Central memory CD8-positive, alpha-beta T cell (primary cell): ENCODE measurements around the gene PSMG3.

Source experiments
- ATAC-seq: fragments of 150-1000 bp; cut with Tn5 transposase; replicated peaks from 2 replicates; pipeline ENCODE4 v1.10.0; 2022; ENCODE audit warnings: mild to moderate bottlenecking, moderate FRiP score, moderate number of reproducible peaks; ENCODE audit not compliant: poor library complexity, severe bottlenecking; ENCODE audit errors: extremely low read depth
- DNase-seq, 2 donors: peaks; one replicate each; pipeline ENCODE4 v3.0.0; 2021; ENCODE audit warnings: low spot score in 2 of 2
- H3K27ac Mint-ChIP-seq: one replicate; pipeline ENCODE4 v1.8.0; 2022; ENCODE audit warnings: low read depth, mild to moderate bottlenecking, moderate library complexity, mixed read lengths
- H3K27me3 Mint-ChIP-seq: one replicate; pipeline ENCODE4 v1.8.0; 2022; ENCODE audit warnings: mixed read lengths
- H3K36me3 Mint-ChIP-seq: one replicate; pipeline ENCODE4 v1.8.0; 2022; ENCODE audit warnings: mild to moderate bottlenecking, moderate library complexity, mixed read lengths; ENCODE audit not compliant: insufficient read depth
- H3K4me1 Mint-ChIP-seq: one replicate; pipeline ENCODE4 v1.8.0; 2022; ENCODE audit warnings: mixed read lengths
- H3K4me3 Mint-ChIP-seq: one replicate; pipeline ENCODE4 v1.8.0; 2022; ENCODE audit warnings: mild to moderate bottlenecking, moderate library complexity, mixed read lengths
- H3K9me3 Mint-ChIP-seq: one replicate; pipeline ENCODE4 v1.8.0; 2022; ENCODE audit warnings: mixed read lengths

Gene PSMG3

DNA sequence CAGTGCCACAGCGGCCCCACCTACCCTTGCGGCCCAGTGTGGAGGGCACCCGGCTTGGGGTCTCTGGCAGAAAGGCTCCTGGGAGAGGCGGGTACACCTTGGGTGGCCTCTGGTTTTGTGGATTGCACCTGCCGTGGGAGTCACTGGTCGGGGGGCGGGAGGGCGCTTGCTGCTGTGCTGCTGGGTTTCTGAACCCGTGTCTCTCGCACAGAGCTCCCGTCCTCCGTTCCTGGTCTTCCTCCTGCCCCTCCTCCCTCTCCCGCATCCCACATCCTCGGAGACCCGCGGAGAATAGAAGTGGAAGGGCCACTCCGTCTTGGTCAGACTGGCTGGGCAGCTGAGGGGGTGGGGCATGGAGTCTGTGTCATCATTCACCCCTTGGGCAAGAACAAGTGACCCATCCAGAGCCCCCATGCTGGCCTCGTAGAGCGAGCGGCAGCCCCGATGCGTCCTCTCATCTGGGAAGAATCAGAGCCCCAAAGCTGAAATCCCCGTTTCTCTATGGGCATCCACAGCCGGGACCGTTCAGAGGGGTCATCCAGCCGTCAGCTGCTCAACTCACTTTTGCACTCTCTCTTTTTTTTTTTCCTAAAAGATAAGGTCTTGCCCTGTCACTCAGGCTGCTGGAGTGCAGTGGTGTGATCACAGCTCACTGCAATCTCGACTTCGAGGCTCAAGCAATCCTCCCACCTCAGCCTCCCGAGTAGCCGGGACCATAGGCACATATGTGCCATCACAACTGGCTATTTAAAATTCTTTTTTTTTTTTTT lies 35.3 kb downstream of the PSMG3 start:
- Mint-ChIP-seq H3K9me3 (no peaks in the 10 kb centered on the region), H3K36me3 (peaks cover 22% of the 10 kb centered on the region), H3K27ac (peak overlapping the region; percentile 35), H3K4me1 (peaks cover 23% of the 10 kb centered on the region), H3K4me3 (no peak overlapping the region), H3K27me3 (no peaks in the 10 kb centered on the region)
- DNase-seq = no peak
- ATAC-seq = no peak

DNA sequence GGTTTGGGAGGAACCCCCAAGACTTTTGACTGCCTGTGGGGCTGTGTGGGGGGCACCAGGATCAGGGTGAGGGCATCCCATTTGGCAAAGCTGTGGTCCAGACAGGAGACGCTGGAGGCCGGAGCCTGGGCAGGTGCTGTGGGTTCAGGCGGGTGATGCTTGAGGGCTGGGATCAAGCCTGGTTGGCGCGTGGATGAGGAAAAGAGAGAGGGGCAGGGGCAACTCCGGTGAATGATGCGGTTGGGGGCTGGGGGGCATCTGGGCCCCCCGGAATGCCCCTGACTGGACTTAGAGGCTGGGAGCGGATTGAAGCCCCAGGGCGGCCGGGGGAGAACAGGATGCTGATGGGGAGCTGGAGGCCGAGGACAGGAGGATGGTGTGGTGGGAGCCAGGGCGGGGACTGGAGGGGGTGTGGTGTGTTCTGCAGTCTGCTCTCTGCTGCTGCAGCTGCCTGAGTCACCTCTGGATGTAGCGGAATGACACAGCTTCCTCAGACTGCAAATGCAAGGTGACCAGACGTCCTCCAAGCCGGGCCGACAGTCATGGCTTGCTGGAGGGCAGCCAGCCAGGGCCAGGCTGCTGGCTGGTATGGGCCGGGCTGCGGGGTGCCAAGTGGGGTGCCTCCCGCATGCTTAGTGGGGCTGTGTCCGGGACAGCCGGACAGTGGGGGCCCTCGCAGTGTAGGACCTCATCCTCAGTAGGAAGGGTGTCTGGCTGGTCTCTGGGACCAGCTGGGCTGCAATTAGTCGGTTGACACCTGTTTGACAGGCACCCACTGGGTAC lies 36.1 kb downstream of the PSMG3 start:
- peaks cover 23% of the 10 kb centered on the region for H3K4me1 Mint-ChIP-seq
- H3K4me3 Mint-ChIP-seq = peak overlapping the region; percentile 86
- peak overlapping the region; percentile 96 for H3K27ac Mint-ChIP-seq
- H3K27me3 Mint-ChIP-seq = no peaks in the 10 kb centered on the region
- ATAC-seq = no peak
- H3K9me3 Mint-ChIP-seq = no peaks in the 10 kb centered on the region
- H3K36me3 Mint-ChIP-seq = peaks cover 18% of the 10 kb centered on the region
- DNase-seq = no peak

DNA sequence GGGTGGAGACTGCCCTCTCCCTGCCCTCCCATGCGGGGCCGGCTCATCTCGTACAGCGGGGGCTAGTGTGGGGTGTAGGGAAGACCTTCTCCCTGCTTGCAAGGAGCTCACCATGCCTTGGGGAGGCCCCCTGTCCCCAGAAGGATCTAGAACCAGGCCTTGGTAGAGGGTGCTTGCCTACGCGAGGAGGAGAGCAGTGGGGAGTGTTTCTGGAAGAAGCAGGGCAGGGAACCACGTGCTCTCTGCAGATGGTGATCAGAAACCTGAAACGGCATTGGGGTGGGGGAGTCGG lies 36.6 kb downstream of the PSMG3 start:
- H3K9me3 Mint-ChIP-seq = no peaks in the 10 kb centered on the region
- peak overlapping the region; percentile 96 for H3K27ac Mint-ChIP-seq
- H3K4me3 Mint-ChIP-seq = peak overlapping the region; percentile 86
- peaks cover 23% of the 10 kb centered on the region for H3K4me1 Mint-ChIP-seq
- ATAC-seq (no peak), DNase-seq (no peak)
- peaks cover 18% of the 10 kb centered on the region for H3K36me3 Mint-ChIP-seq
- H3K27me3 Mint-ChIP-seq = no peaks in the 10 kb centered on the region

DNA sequence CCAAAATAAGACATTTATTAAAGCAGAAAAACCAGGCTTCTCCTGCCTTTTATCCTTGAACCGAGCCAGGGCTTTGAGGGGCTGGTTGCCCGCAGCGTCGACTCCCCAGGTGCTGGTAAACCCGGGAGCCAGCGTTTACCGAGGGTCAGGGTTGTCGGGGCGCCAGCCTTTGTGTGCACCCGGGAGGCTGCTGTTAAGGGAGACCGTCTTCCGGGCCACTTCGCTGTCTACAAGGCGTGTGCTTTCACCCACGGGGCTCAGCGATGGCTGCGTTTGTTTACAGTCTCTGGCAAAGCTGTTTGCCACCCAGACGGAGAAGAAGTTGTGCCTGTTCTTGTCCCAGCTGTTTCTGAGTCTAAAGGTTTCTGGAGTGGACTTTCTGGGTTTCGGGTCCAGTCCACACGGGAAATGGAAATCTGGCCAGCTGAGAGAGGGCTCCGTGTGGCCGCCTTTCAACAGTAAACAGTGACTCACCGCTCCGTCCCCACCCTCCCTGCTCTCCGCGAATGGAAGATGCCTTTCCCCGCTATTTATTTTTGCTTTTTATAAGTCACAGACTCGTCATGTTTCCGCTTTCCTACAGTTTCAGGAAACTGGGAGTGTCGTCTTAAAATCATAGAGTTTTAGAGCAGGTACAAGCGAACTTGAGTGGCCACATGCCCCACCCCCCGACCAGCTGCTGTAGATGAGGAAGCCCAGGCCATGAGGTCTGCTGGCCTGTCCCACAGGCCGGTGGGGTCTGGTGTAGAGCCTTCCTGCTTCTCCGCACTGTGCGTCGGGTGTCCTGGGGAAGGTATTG lies 37.2 kb downstream of the PSMG3 start:
- Mint-ChIP-seq H3K36me3 (peaks cover 16% of the 10 kb centered on the region), H3K9me3 (no peaks in the 10 kb centered on the region), H3K4me3 (peak overlapping the region; percentile 86), H3K27ac (peak overlapping the region; percentile 96), H3K27me3 (no peaks in the 10 kb centered on the region), H3K4me1 (peaks cover 23% of the 10 kb centered on the region)
- DNase-seq (peak in 1 of 2 donors; percentile 38), ATAC-seq (peak; percentile 50)

DNA sequence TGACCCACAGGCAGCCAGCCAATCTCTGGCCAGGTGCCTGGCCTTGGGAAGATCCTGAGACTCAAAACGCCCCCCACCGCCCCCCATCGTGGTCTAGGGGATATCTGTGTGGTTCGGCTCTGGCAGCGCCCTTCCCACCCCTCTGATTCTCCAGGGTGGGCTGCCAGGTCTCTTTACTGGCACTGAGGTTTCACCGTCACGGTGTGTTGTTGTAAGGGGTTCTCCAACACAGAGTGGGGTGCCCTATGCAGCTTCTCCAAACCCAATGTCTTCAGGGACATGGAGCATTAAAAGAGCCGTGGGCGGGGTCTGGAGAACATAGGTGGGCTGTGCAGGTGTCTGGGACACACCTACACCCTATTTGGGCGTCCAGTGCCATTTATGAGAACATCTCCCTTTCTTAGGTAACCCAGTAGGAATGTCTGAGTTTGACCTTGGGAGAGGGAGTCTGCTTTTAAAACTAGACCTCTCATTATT lies 37.8 kb downstream of the PSMG3 start:
- Mint-ChIP-seq H3K4me3 (peak overlapping the region; percentile 86), H3K4me1 (peaks cover 23% of the 10 kb centered on the region), H3K36me3 (peaks cover 16% of the 10 kb centered on the region), H3K27me3 (peaks cover 2% of the 10 kb centered on the region), H3K9me3 (no peaks in the 10 kb centered on the region), H3K27ac (peak overlapping the region; percentile 96)
- DNase-seq (no peak), ATAC-seq (peak; percentile 24)

DNA sequence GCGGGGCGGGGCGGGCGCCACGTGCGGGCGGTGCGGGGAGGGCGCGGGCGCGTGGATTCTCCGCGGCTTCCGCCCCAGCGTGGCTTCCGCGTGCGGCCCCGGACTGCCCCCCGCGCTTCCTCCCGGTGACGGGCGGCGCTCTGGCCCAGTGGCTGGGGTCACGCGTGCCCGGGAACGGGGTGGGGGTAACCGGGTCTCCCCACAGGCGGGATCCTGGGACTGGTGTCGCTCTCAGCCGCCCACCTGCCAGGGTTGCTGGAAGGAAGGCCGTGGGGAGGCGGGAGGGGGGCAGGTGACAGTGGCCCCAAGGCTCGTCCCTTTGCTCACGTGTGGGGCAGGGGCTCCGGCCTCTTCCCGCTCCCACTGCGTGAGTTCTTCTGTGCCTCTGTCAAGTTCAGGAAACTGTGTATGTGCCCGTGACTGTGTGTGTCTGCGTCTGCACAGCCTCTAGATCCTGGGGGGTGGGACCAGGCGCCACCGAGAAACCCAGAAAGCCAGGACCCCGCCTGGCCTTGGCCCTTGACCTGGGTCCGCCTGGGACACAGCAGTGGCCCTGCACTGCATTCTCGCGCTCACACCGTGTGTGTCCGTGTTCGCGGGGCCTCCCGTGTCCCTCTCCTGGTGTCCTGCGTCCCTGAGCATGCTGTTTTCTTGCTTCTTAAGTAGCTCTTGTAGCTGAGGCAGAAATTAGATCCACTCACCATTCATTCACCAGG lies 38.4 kb downstream of the PSMG3 start:
- Mint-ChIP-seq H3K27me3 (peaks cover 8% of the 10 kb centered on the region), H3K4me3 (peak overlapping the region; percentile 86), H3K27ac (peak overlapping the region; percentile 96), H3K36me3 (peaks cover 16% of the 10 kb centered on the region), H3K9me3 (no peaks in the 10 kb centered on the region), H3K4me1 (peaks cover 23% of the 10 kb centered on the region)
- ATAC-seq = peak; percentile 26
- peak in 1 of 2 donors; percentile 27 for DNase-seq

DNA sequence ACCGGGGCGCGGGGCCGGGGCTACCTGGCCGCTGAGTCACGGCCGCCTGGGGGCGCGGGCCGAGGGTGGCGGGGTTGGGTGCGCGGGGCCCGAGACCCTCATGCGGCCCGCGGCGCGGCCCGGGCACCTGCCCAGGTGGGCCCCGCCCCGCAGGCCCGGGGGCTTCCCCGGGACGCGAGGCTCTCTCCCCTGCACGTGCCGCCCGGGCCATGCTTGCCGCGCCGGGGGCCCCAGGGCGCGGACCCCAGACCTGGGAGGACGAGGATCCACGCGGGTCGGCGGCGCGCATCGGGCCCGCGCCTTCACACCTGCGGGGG lies 38.9 kb downstream of the PSMG3 start:
- Mint-ChIP-seq H3K4me3 (peak overlapping the region; percentile 86), H3K4me1 (peaks cover 23% of the 10 kb centered on the region), H3K27me3 (peaks cover 13% of the 10 kb centered on the region), H3K27ac (no peak overlapping the region), H3K9me3 (no peaks in the 10 kb centered on the region), H3K36me3 (peaks cover 13% of the 10 kb centered on the region)
- no peak for DNase-seq
- ATAC-seq = peak; percentile 40

DNA sequence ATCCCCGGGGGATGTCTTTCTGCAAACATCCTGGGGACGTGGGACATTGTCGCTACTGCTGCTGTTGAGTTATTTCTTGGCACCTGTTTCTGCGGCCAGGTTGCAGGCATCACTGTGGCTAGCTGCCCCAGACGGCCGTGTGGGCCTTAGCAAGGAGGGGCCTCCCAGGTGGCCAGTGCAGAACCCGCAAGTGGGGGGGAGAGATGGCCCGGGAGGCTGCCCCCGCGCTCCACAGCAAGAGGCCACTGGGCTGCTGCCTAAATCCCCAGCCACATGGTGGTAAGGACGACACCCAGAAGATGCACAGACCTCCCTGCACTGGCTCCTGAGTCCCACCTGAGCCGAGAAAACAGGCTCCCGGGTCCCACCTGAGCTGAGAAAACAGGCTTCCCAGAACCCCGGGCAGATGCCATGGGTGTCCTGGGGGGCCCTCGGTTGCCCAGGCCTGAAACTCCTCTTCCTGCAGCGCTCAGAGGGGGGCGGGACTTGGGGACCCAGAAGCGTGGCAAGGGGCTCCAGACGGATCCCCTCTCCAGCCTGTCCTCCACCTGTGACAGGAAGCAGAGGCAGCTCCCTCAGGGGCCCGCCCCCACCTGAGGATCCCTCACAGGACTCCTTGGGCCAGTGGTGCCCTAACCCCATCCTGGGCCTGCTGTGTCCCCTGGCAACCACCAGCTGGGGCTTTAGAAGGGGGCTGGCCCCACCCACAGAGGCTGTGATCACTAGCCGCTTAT lies 40.3 kb downstream of the PSMG3 start:
- no peak for DNase-seq
- Mint-ChIP-seq H3K27me3 (peaks cover 23% of the 10 kb centered on the region), H3K36me3 (peaks cover 13% of the 10 kb centered on the region), H3K4me3 (peak overlapping the region; percentile 62), H3K4me1 (peaks cover 23% of the 10 kb centered on the region), H3K9me3 (no peaks in the 10 kb centered on the region), H3K27ac (peak overlapping the region; percentile 79)
- no peak for ATAC-seq

DNA sequence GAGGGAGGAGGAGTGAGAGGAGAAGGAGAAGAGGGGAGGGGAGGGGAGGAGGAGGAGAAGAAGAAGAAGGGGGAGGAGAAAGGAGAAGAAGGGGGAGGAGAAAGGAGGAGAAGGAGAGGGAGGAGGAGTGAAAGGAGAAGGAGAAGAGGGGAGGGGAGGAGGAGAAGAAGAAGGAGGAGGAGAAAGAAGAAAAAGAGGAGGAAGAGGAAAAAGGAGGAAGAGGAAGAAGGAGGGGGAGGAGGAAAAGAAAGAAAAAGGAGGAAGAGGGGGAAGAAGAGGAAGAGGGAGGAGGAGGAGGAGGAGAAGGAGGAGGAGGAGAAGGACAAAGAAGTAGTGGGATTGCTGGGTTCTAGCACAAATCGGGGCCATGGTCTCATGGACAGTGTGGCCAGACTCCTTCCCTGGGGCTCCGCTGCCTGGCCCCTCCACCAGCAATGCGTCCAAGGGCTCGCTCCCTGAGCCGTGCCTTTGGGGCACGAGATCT lies 43.5 kb downstream of the PSMG3 start:
- H3K4me1 Mint-ChIP-seq = no peaks in the 10 kb centered on the region
- peaks cover 31% of the 10 kb centered on the region for H3K27me3 Mint-ChIP-seq
- no peak for ATAC-seq
- H3K27ac Mint-ChIP-seq = no peak overlapping the region
- H3K9me3 Mint-ChIP-seq = no peaks in the 10 kb centered on the region
- no peak for DNase-seq
- H3K36me3 Mint-ChIP-seq = peaks cover 6% of the 10 kb centered on the region
- H3K4me3 Mint-ChIP-seq = no peak overlapping the region

DNA sequence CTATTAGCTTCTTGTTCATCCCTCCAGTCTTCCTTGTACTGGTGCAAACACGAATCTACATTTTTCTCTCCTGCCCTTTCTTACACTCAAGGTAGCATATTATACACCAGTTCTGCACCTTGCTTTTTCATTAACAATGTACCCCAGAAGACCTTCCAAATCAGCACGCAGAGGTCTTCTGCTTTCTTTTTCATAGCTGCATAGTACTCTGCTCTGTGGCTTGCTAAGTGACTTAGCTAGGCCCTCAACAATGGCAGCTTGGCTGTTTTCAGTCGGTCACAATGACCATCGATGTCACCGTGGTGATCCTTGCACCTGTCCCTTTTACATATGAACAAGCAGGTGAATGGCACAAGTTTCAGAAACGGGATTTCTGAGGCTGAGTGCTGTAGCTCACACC lies 44.4 kb downstream of the PSMG3 start:
- Mint-ChIP-seq H3K4me1 (no peaks in the 10 kb centered on the region), H3K36me3 (peaks cover 5% of the 10 kb centered on the region), H3K4me3 (no peak overlapping the region), H3K9me3 (no peaks in the 10 kb centered on the region), H3K27me3 (peaks cover 31% of the 10 kb centered on the region), H3K27ac (no peak overlapping the region)
- ATAC-seq = no peak
- DNase-seq = no peak

DNA sequence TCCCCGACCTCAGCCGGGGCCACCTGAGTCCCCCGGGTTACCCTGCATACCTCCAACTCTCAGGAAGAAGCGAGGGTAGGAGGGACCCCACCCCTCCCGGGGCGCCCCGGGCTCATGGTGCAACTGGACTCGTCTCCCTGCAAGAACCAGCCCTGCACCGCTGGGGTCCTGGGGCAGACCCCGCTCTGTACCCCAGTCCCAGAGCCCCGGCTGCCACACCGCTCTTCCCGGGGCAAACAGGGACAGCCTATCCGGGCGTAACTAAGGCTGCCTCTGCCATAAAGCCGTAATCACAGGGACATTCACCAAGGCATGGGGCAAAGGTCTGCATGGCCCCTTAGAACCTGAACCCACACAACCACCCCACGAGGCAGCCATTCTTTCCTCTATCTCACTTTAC lies 46.0 kb downstream of the PSMG3 start:
- Mint-ChIP-seq H3K27me3 (peaks cover 38% of the 10 kb centered on the region), H3K4me1 (no peaks in the 10 kb centered on the region), H3K27ac (no peak overlapping the region), H3K4me3 (no peak overlapping the region), H3K9me3 (peaks cover 6% of the 10 kb centered on the region), H3K36me3 (peaks cover 2% of the 10 kb centered on the region)
- DNase-seq (no peak), ATAC-seq (no peak)
